Posterior cingulate gyrus (tissue), 11 donors: ENCODE measurements around the gene OCIAD1.
"Not testable (repeated sequence)": the region's sequence is repeated elsewhere in the genome, so short reads cannot be mapped to it uniquely, and the experiment has no call there.

Experiments used
- DNase-seq, 10 donors: peaks; one replicate each; pipeline versions ENCODE4 v3.0.0 to v3.0.0-alpha.2; 2020 to 2021; ENCODE audit warnings: mixed read lengths in 3 of 10
- intact Hi-C: fragments of 100-400 bp; cut with DNase I; formaldehyde crosslinking; loops from one replicate; pipeline ENCODE4 v1.15.1; 2023

Gene OCIAD1

GRCh38 chr4:48830706-48831531 is at the start of gene OCIAD1:
Gene OCIAD1, plus strand, starts transcription at chr4:48831088. Its CDS starts 1,537 bp downstream, at chr4:48832625.
- peak; percentile 94 to 99 (median 98) for DNase-seq
- intact Hi-C loops, result loop anchor here (1.0 to 5.0 kb wide), 2 partner anchors 52 to 249 kb away; no protein-coding TSS in a partner anchor

- intact Hi-C loops, result loop anchor here (2.0 kb wide), 1 partner anchor 181 kb away; no protein-coding TSS in a partner anchor
Observed at GRCh38 chr4:48781968-48782367, 48.9 kb upstream of the OCIAD1 start.

GRCh38 chr4:48785302-48785701 is 45.6 kb upstream of the OCIAD1 start:
- intact Hi-C loops, result no loop called here
- no peak for DNase-seq

More at GRCh38 chr4:48781968-48782367, 48.9 kb upstream of the OCIAD1 start:
- DNase-seq, result no peak

GRCh38 chr4:48786549-48786948 is 44.3 kb upstream of the OCIAD1 start:
- DNase-seq, result no peak
- intact Hi-C loops, result no loop called here

- intact Hi-C loops, result no loop called here
- peak in 1 of 10 donors; percentile 20 for DNase-seq
Observed at GRCh38 chr4:48787056-48787455, 43.8 kb upstream of the OCIAD1 start.

GRCh38 chr4:48790561-48790960 is 40.3 kb upstream of the OCIAD1 start:
- no peak for DNase-seq

GRCh38 chr4:48791313-48791712 is 39.6 kb upstream of the OCIAD1 start:
- intact Hi-C loops, result loop anchor here (5.0 kb wide), 1 partner anchor 36 kb away; no protein-coding TSS in a partner anchor
- DNase-seq, result no peak

More at GRCh38 chr4:48790561-48790960, 40.3 kb upstream of the OCIAD1 start:
- intact Hi-C loops, result loop anchor here (5.0 kb wide), 1 partner anchor 37 kb away; no protein-coding TSS in a partner anchor

- DNase-seq, result no peak
- intact Hi-C loops, result loop anchor here (5.0 kb wide), 1 partner anchor 35 kb away; no protein-coding TSS in a partner anchor
Observed at GRCh38 chr4:48792348-48793006, 38.4 kb upstream of the OCIAD1 start.

- intact Hi-C loops, result no loop called here
- DNase-seq, result no peak
Observed at GRCh38 chr4:48795108-48795507, 35.8 kb upstream of the OCIAD1 start.

GRCh38 chr4:48796191-48796926 is 34.5 kb upstream of the OCIAD1 start:
- intact Hi-C loops, result no loop called here
- DNase-seq, result no peak

GRCh38 chr4:48796927-48797679 is 33.8 kb upstream of the OCIAD1 start:
- intact Hi-C loops, result no loop called here

GRCh38 chr4:48798117-48798516 is 32.8 kb upstream of the OCIAD1 start:
- intact Hi-C loops, result no loop called here

More at GRCh38 chr4:48796927-48797679, 33.8 kb upstream of the OCIAD1 start:
- DNase-seq, result no peak

GRCh38 chr4:48799157-48799556 is 31.7 kb upstream of the OCIAD1 start:
- intact Hi-C loops, result no loop called here
- DNase-seq, result no peak

More at GRCh38 chr4:48798117-48798516, 32.8 kb upstream of the OCIAD1 start:
- no peak for DNase-seq

- intact Hi-C loops, result not testable (repeated sequence)
Observed at GRCh38 chr4:48800155-48800554, 30.7 kb upstream of the OCIAD1 start.

GRCh38 chr4:48801016-48801715 is 29.7 kb upstream of the OCIAD1 start:
- intact Hi-C loops, result no loop called here
- DNase-seq, result no peak

More at GRCh38 chr4:48800155-48800554, 30.7 kb upstream of the OCIAD1 start:
- not testable (repeated sequence) for DNase-seq

- no peak for DNase-seq
- intact Hi-C loops, result no loop called here
Observed at GRCh38 chr4:48804584-48805301, 26.1 kb upstream of the OCIAD1 start.

- DNase-seq, result no peak
- intact Hi-C loops, result no loop called here
Observed at GRCh38 chr4:48812866-48813265, 18.0 kb upstream of the OCIAD1 start.

GRCh38 chr4:48813964-48814363 is 16.9 kb upstream of the OCIAD1 start:
- DNase-seq, result no peak
- intact Hi-C loops, result no loop called here
